Ascending aorta (tissue), 2 donors: ENCODE data around the gene SMC3. TPM values are rescaled to one million over a fixed set of nuclear protein-coding genes. Genes with fewer than 3 reads are reported as not detected.

Source experiments
- DNase-seq, 2 donors: peaks; one replicate each; pipeline ENCODE4 v3.0.0-alpha.2; 2019; ENCODE audit warnings: low spot score in 2 of 2
- H3K27ac ChIP-seq, 2 donors: fragments of 200-600 bp; sonication (generic); one replicate each; pipeline ENCODE4 v1.5.1; 2016 to 2017; ENCODE audit warnings: mild to moderate bottlenecking in 1 of 2
- H3K27me3 ChIP-seq: fragments of 200-600 bp; sonication (generic); one replicate; pipeline ENCODE4 v1.5.1; 2017
- H3K36me3 ChIP-seq, 2 donors: fragments of 200-600 bp; sonication (generic); one replicate each; pipeline ENCODE4 v1.5.1; 2016
- H3K4me1 ChIP-seq, 2 donors: fragments of 200-600 bp; sonication (generic); one replicate each; pipeline ENCODE4 v1.5.1; 2016 to 2017; ENCODE audit warnings: mild to moderate bottlenecking in 1 of 2
- H3K4me3 ChIP-seq, 2 donors: fragments of 200-600 bp; sonication (generic); one replicate each; pipeline ENCODE4 v1.5.1; 2016 to 2017; ENCODE audit warnings: mild to moderate bottlenecking in 1 of 2
- H3K9me3 ChIP-seq, 2 donors: fragments of 200-600 bp; sonication (generic); one replicate each; pipeline ENCODE4 v1.5.1; 2016
- intact Hi-C: fragments of 100-400 bp; cut with DNase I; formaldehyde crosslinking; loops from one replicate; pipeline ENCODE4 v1.15.1; 2023
- total RNA-seq: library from RNA; depleted of rRNA; stranded (reverse); fragments of >200 nt; gene quantifications from one replicate; pipeline ENCODE4 v1.1.0, GENCODE V29; 2016
- TF ChIP-seq, protein P1 (sequence below), 3 experiments: fragments of 200-600 bp in 2 of 3; fragments of 450-650 bp in 1 of 3; sonication (generic) in 2 of 3; IDR thresholded peaks; one replicate each; pipeline ENCODE4 v1.5.1; 2016 to 2019; ENCODE audit warnings: antibody characterized with exemption in 3 of 3, mild to moderate bottlenecking in 1 of 3, moderate library complexity in 1 of 3

Gene SMC3
- total RNA-seq, 1 donor from 2014 or later, result 14.8 TPM

DNA sequence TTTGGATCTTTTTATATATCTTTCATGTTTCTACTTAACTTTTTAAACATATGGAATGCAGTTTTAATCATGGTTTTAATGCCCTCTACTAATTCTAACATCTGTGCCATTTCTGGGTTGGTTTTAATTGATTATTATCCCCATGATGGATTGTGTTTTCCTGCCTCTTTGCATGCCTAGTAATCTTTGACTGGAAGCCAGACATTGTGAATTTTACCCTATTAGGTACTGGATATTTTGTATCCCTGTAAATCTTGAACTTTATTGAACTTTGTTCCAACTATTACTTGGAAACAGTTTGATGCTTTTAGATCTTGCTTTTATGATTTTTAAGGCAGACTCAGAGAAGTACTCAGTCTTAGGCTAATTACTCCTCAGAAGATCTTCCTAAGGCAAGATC, 60.7 kb downstream of the SMC3 start:
- no peak for DNase-seq
- no peaks in the 10 kb centered on the region for H3K9me3 ChIP-seq
- no peak overlapping the region for H3K4me3 ChIP-seq
- H3K4me1 ChIP-seq, result peaks cover 0 to 6% of the 10 kb centered on the region in 2 donors
- peak overlapping the region in 1 of 2 donors; percentile 85 for H3K27ac ChIP-seq
- H3K36me3 ChIP-seq, result no peaks in the 10 kb centered on the region
- TF ChIP-seq, protein P1, sequence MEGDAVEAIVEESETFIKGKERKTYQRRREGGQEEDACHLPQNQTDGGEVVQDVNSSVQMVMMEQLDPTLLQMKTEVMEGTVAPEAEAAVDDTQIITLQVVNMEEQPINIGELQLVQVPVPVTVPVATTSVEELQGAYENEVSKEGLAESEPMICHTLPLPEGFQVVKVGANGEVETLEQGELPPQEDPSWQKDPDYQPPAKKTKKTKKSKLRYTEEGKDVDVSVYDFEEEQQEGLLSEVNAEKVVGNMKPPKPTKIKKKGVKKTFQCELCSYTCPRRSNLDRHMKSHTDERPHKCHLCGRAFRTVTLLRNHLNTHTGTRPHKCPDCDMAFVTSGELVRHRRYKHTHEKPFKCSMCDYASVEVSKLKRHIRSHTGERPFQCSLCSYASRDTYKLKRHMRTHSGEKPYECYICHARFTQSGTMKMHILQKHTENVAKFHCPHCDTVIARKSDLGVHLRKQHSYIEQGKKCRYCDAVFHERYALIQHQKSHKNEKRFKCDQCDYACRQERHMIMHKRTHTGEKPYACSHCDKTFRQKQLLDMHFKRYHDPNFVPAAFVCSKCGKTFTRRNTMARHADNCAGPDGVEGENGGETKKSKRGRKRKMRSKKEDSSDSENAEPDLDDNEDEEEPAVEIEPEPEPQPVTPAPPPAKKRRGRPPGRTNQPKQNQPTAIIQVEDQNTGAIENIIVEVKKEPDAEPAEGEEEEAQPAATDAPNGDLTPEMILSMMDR (IDR thresholded peaks at IDR 0.05), result no peak
- no peaks in the 10 kb centered on the region for H3K27me3 ChIP-seq
- intact Hi-C loops, result loop anchor here (5.0 kb wide), 1 partner anchor 99 kb away; no protein-coding TSS in a partner anchor

- peak overlapping the region; percentile 84 to 85 for H3K27ac ChIP-seq
- H3K9me3 ChIP-seq, result no peaks in the 10 kb centered on the region
- H3K36me3 ChIP-seq, result no peaks in the 10 kb centered on the region
- peak in 1 of 2 donors; percentile 76 for DNase-seq
- H3K4me1 ChIP-seq, result peaks cover 0 to 7% of the 10 kb centered on the region in 2 donors
- no peaks in the 10 kb centered on the region for H3K27me3 ChIP-seq
- no peak overlapping the region for H3K4me3 ChIP-seq
- intact Hi-C loops, result loop anchor here (5.0 kb wide), 2 partner anchors 38 to 98 kb away; no protein-coding TSS in a partner anchor
- TF ChIP-seq, protein P1 (IDR thresholded peaks at IDR 0.05), result no peak
Measured at GRCh38 chr10:110629680-110630191, 62.2 kb downstream of the SMC3 start.

DNA sequence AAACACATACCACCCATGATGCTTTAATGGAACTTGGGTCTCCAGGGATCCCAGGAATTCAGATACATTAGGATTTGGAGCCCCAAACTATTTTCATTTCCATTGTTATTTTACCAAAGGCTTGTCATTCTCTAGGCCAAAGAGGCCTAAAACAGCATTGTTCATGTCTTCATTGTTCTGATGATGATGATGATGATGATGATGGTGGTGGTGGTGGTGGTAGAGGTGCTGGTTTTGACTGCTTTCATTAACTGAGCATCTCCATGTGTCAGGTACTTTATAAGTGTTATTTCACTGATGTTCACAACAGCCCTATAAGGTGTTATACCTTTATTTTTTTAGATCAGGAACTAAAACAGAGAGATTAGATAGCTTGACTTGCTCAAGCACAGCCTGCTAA, 64.4 kb downstream of the SMC3 start:
- Histone ChIP-seq H3K9me3 (no peaks in the 10 kb centered on the region), H3K36me3 (no peaks in the 10 kb centered on the region), H3K4me1 (peaks cover 0 to 12% of the 10 kb centered on the region in 2 donors), H3K4me3 (no peak overlapping the region), H3K27me3 (no peaks in the 10 kb centered on the region), H3K27ac (peak overlapping the region in 1 of 2 donors; percentile 52)
- TF ChIP-seq, protein P1 (IDR thresholded peaks at IDR 0.05), result no peak
- no peak for DNase-seq
- intact Hi-C loops, result loop anchor here (5.0 kb wide), 1 partner anchor 35 kb away; no protein-coding TSS in a partner anchor

- H3K4me1 ChIP-seq, result peaks cover 0 to 12% of the 10 kb centered on the region in 2 donors
- no peaks in the 10 kb centered on the region for H3K36me3 ChIP-seq
- intact Hi-C loops, result loop anchor here (5.0 kb wide), 1 partner anchor 35 kb away; no protein-coding TSS in a partner anchor
- H3K9me3 ChIP-seq, result no peaks in the 10 kb centered on the region
- H3K4me3 ChIP-seq, result no peak overlapping the region
- TF ChIP-seq, protein P1 (IDR thresholded peaks at IDR 0.05), result no peak
- no peak for DNase-seq
- H3K27ac ChIP-seq, result peak overlapping the region in 1 of 2 donors; percentile 52
- no peaks in the 10 kb centered on the region for H3K27me3 ChIP-seq
Measured at GRCh38 chr10:110632591-110633215, 65.2 kb downstream of the SMC3 start.

DNA sequence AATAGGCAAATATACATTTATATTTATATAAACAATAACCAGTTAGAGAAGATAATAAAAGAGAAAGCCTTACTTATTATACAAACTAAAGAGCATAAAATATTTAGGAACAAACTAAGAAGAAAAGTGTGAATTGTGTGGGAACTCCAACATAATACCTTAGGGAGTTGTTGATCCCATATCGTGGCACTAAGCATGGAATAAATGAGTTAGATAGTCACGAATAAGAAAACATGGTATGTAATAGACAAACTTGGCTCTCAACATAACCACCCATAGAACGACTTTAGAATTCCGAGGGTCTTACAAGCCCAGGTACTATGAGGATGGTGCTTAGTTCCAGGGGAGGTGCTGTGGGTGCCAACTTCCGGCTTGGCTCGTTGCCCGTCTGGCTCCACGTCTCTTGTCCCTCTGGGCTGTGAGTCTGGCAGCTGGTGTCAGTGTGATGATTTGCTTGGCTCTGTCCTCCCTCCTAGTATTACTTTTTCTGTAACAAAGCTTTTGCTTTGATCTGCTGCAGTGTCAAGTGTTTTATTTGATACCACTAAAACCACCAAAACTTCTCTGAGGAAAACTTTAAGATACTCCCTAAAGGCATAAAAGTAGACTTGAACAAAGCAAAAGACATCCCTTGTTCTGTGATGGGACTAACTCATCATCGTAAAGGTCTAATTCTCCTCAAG, 67.2 kb downstream of the SMC3 start:
- Histone ChIP-seq H3K27ac (peak overlapping the region; percentile 1 to 24), H3K4me1 (peaks cover 0 to 6% of the 10 kb centered on the region in 2 donors), H3K27me3 (no peaks in the 10 kb centered on the region), H3K9me3 (no peaks in the 10 kb centered on the region), H3K4me3 (no peak overlapping the region), H3K36me3 (no peaks in the 10 kb centered on the region)
- intact Hi-C loops, result loop anchor here (5.0 kb wide), 1 partner anchor 33 kb away; no protein-coding TSS in a partner anchor
- DNase-seq, result peak in 1 of 2 donors; percentile 72
- TF ChIP-seq, protein P1 (IDR thresholded peaks at IDR 0.05), result no peak
